Neuron (in vitro differentiated cells): ENCODE data around the gene ALOX15B.

Source experiments
- H2AFZ ChIP-seq: one replicate; pipeline ENCODE4 v1.6.1; 2013; ENCODE audit warnings: low read depth, mild to moderate bottlenecking, inconsistent platforms, low read length, moderate library complexity
- H3K27me3 ChIP-seq: one replicate; pipeline ENCODE4 v1.6.1; 2013; ENCODE audit warnings: low read length; ENCODE audit not compliant: insufficient read depth
- H3K36me3 ChIP-seq: one replicate; pipeline ENCODE4 v1.6.1; 2013; ENCODE audit warnings: low read length; ENCODE audit not compliant: insufficient read depth
- H3K4me1 ChIP-seq: one replicate; pipeline ENCODE4 v1.6.1; 2013; ENCODE audit warnings: low read length; ENCODE audit not compliant: insufficient read depth
- H3K4me3 ChIP-seq: 2 replicates; pipeline ENCODE4 v1.5.1; 2013; ENCODE audit warnings: mild to moderate bottlenecking, low read length, moderate library complexity
- H3K9me3 ChIP-seq: one replicate; pipeline ENCODE4 v1.6.1; 2013; ENCODE audit warnings: low read length

The ALOX15B gene, protein sequence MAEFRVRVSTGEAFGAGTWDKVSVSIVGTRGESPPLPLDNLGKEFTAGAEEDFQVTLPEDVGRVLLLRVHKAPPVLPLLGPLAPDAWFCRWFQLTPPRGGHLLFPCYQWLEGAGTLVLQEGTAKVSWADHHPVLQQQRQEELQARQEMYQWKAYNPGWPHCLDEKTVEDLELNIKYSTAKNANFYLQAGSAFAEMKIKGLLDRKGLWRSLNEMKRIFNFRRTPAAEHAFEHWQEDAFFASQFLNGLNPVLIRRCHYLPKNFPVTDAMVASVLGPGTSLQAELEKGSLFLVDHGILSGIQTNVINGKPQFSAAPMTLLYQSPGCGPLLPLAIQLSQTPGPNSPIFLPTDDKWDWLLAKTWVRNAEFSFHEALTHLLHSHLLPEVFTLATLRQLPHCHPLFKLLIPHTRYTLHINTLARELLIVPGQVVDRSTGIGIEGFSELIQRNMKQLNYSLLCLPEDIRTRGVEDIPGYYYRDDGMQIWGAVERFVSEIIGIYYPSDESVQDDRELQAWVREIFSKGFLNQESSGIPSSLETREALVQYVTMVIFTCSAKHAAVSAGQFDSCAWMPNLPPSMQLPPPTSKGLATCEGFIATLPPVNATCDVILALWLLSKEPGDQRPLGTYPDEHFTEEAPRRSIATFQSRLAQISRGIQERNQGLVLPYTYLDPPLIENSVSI

DNA sequence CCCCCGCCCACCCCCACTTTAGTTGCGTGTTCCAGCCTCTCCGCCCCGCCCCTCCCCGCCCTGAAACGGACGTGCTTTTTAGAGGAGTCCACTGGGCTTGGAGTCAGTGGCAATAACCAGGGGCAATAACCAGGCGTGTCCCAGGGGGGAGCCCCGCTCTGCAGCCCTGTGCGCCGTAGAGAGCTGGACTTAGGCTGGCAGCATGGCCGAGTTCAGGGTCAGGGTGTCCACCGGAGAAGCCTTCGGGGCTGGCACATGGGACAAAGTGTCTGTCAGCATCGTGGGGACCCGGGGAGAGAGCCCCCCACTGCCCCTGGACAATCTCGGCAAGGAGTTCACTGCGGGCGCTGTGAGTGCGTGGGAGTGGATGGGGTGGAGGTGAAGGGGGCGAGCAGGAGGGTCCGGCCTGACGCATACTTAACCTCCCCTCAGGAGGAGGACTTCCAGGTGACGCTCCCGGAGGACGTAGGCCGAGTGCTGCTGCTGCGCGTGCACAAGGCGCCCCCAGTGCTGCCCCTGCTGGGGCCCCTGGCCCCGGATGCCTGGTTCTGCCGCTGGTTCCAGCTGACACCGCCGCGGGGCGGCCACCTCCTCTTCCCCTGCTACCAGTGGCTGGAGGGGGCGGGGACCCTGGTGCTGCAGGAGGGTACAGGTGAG, at the start of gene ALOX15B:
Gene ALOX15B (plus strand): TSS at position 106 of the 657 bp plus-strand sequence. CDS start 97 bp downstream, at position 203.
- Histone ChIP-seq H3K27me3 (no peaks in the 10 kb centered on the region), H3K4me3 (no peak within 1 kb of the TSS), H3K36me3 (no peaks in the 10 kb centered on the region)

DNA sequence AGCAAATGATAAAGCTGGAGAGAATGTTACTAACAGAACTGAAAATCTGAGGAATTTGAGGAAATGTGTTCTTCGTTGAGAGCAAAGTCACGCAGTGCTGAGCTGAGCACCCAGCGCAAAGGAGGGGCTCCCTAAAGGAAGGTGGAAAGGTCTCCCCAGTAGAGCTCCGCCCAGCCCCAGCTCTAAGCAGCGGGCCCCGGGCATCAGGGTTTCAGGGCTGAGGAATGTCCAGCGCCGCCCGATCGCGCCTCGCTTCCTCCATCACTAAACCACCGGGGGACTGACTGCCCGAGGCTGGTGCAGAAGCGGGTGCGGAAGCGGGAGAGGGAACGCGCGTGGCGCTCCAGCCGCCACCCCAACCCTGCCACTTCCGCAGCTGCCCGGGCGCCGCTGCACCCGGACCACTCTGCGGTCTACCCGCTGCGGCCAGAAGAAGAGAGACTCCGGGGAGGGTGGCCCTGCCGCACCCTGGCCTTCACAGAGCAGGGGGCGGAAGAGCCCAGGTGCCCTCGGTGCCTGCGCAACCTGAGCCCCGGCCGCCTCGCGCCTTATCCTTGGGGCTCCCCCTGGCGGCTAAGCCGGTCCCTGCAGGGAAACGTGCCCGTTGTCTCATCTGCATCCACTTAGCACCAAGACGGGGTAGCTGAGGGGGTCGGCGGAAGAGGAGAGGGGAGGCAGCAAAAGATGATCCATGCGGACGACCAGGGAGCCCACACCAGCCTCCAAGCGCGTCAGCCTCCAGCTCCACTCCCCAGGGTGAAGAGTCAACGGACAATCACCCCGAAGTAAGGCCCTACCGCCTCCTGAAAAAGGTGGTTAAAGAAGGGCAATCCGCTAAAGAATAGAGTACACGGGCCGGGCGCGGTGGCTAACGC, 48.8 kb upstream of the ALOX15B start:
- Histone ChIP-seq H3K36me3 (no peaks in the 10 kb centered on the region), H3K4me1 (no peaks in the 10 kb centered on the region), H3K9me3 (no peaks in the 10 kb centered on the region), H2AFZ (peak overlapping the region; percentile 71), H3K4me3 (peak overlapping the region; percentile 31), H3K27me3 (peaks cover 6% of the 10 kb centered on the region)

More for the DNA sequence above, at the start of gene ALOX15B:
- Histone ChIP-seq H3K9me3 (no peaks in the 10 kb centered on the region), H2AFZ (no peak within 1 kb of the TSS), H3K4me1 (no peaks in the 10 kb centered on the region)

DNA sequence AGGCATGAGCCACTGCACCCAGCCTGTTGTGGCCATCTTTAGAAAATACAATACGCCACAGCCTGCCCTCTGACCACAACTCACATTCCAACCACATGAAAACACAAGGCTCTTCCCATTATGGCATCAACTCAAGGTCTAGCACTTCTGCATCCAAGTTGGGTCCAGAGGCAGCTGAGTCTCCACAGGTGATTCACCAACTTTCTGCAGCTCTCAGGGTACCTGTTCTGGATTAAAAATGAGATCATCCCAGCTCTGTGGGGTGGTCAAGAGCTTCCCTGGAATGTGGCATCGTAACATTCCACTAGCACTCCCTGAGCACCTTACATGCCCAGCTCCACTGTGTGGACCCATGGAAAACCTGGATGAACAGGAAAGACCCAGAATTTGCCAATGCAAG, 46.3 kb upstream of the ALOX15B start:
- Histone ChIP-seq H3K4me1 (no peaks in the 10 kb centered on the region), H2AFZ (no peak overlapping the region), H3K4me3 (no peak overlapping the region), H3K9me3 (no peaks in the 10 kb centered on the region), H3K27me3 (peaks cover 10% of the 10 kb centered on the region), H3K36me3 (no peaks in the 10 kb centered on the region)

DNA sequence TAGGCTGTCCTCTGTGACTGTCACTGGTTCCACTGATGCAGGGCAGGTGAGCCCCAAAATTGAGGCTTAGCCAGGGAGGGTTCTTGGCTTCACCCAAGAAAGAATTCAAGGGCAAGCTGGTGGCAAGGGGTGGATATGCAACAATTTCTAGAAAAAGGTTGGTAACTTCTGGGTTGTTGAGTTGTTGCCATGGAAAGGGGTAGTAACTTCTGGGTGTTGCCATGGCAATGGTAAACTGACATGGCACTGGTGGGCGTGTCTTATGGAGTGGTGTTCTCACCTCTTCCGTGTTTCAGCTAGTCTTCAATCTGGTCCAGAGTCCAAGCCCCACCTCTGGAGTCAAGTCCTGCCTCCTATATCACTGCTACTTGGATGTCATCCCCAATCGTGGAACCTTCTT, 45.9 kb upstream of the ALOX15B start:
- Histone ChIP-seq H3K4me1 (no peaks in the 10 kb centered on the region), H3K36me3 (no peaks in the 10 kb centered on the region), H3K9me3 (no peaks in the 10 kb centered on the region), H2AFZ (no peak overlapping the region), H3K27me3 (peaks cover 10% of the 10 kb centered on the region), H3K4me3 (no peak overlapping the region)

DNA sequence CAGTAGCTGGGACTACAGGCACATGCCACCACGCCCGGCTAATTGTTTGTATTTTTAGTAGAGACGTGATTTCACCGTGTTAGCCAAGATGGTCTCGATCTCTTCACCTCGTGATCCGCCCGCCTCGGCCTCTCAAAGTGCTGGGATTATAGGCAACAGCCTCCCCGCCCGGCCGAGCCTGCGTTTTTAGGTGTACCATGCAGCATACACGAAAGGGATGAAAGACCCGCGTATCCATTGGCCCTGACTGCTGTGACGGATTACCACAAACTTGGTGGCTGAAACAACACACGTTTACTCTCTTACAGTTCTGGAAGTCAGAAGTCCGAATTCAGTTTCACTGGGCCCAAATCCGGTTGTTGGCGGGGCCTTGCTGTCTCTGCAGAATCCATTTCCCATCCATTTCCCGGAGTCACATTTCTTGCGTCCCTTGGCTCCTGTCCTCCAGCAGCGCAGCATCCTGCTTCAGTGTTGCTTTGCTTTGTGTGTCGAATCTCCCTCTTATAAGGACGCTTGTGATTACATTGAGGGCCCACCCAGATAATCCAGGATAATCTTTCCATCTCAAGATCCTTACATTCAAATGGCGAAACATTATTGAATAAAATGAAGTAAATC, 44.8 kb upstream of the ALOX15B start:
- Histone ChIP-seq H3K4me1 (no peaks in the 10 kb centered on the region), H2AFZ (no peak overlapping the region), H3K27me3 (peaks cover 10% of the 10 kb centered on the region), H3K9me3 (no peaks in the 10 kb centered on the region), H3K36me3 (no peaks in the 10 kb centered on the region), H3K4me3 (no peak overlapping the region)

DNA sequence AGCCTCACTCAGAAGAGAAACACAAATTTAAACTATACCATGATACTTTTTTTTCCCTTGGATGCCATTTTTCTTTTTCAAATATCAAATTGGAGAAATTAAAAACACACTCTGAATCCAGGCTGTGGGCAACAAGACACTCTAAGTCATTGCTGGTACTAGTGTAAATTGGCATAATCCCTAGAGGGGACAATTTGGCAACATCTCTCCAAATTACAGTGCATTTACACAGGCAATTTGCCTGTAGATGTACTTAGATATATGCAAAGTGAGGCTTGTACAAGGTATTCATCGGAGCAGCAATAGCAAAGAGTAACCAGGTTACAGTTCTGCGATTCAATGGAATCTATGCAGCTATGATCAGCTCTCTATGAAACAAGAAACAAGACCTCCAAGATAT, 43.1 kb upstream of the ALOX15B start:
- no peak overlapping the region for H2AFZ ChIP-seq
- H3K4me3 ChIP-seq, result no peak overlapping the region
- H3K27me3 ChIP-seq, result peaks cover 15% of the 10 kb centered on the region
- no peaks in the 10 kb centered on the region for H3K4me1 ChIP-seq
- H3K36me3 ChIP-seq, result no peaks in the 10 kb centered on the region
- no peaks in the 10 kb centered on the region for H3K9me3 ChIP-seq

DNA sequence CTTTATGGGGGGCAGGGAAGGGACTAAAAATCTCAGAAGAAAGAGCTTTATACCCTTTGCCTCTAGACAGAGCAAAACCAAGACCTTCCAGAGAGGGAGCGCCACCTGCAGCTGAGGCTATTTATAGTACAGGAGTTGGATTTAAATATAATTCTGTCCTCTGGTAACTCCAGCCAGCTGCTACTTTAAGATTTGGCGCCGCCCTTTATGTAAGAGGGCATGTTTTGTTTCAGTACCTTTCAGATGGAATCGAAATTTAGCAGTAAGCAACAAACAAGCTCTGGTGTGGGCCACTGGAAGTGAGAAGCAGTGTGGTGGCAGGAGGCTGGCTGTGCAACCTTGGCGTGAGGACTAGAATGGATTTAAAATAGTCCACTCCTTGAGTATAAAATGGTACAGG, 41.7 kb upstream of the ALOX15B start:
- H3K4me3 ChIP-seq, result no peak overlapping the region
- no peaks in the 10 kb centered on the region for H3K36me3 ChIP-seq
- H2AFZ ChIP-seq, result no peak overlapping the region
- H3K27me3 ChIP-seq, result peaks cover 26% of the 10 kb centered on the region
- peaks cover 3% of the 10 kb centered on the region for H3K9me3 ChIP-seq
- H3K4me1 ChIP-seq, result no peaks in the 10 kb centered on the region

DNA sequence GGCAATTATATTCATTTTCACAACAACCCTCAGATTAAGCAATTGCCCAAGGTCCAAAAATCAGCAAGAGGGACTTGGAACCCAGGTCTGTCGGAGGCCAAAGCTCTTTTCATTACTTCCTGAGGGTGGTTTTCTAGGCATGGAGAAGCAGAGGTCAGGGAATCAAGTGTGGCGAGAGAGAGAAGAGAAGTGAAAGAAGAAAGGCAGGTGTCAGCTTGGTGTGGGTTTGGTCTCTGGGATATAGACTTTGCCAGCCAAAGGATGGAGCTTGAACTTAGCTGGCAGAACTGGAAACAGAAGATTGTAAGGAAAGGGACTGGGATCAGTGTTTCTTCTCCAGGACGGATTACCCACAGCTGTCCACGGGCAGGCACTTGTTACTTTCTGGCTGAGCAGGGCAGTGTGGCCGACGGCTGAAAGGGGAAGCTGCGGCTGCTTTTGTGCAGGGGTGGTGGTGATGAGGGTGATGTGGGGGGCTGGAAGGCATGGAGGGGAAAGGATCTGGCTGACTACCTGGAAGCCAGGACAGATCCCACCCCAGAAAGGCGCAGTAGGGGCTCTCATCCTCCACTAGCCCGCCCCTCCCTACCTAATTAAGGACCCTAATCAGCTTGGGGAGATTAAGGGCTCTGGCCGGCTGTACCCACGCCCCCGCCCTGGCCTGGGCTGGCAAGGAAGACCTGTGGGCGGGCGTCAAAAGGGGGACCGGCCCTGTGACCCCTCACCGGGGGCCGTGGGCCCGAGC, 36.7 kb upstream of the ALOX15B start, which contains the start of gene GUCY2D:
Gene GUCY2D (plus strand): TSS at position 640 of the 745 bp plus-strand sequence. CDS start 433 bp downstream, outside the sequence.
- H3K4me1 ChIP-seq, result no peaks in the 10 kb centered on the region
- no peak within 1 kb of the TSS for H3K4me3 ChIP-seq
- H3K27me3 ChIP-seq, result peaks cover 61% of the 10 kb centered on the region
- no peak within 1 kb of the TSS for H2AFZ ChIP-seq
- H3K36me3 ChIP-seq, result no peaks in the 10 kb centered on the region
- peaks cover 9% of the 10 kb centered on the region for H3K9me3 ChIP-seq

DNA sequence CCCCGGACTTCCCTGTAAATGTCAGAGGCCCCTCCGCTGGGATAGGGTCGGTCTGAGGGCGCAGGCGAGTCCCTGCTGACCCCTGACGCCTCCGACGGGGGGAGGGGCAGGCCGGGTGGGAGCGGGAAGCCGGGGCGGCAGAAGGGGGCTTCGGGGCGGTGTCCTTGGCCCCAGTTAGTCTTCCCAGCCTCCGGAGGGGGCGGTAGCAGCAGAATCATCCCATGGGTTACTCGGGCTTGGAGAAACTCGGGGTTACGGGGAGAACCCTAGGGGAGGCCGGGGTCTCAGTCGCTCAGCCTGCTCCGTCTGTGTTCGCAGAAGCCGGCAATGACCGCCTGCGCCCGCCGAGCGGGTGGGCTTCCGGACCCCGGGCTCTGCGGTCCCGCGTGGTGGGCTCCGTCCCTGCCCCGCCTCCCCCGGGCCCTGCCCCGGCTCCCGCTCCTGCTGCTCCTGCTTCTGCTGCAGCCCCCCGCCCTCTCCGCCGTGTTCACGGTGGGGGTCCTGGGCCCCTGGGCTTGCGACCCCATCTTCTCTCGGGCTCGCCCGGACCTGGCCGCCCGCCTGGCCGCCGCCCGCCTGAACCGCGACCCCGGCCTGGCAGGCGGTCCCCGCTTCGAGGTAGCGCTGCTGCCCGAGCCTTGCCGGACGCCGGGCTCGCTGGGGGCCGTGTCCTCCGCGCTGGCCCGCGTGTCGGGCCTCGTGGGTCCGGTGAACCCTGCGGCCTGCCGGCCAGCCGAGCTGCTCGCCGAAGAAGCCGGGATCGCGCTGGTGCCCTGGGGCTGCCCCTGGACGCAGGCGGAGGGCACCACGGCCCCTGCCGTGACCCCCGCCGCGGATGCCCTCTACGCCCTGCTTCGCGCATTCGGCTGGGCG, 35.9 kb upstream of the ALOX15B start:
- H3K9me3 ChIP-seq, result peaks cover 9% of the 10 kb centered on the region
- no peak overlapping the region for H3K4me3 ChIP-seq
- no peaks in the 10 kb centered on the region for H3K36me3 ChIP-seq

DNA sequence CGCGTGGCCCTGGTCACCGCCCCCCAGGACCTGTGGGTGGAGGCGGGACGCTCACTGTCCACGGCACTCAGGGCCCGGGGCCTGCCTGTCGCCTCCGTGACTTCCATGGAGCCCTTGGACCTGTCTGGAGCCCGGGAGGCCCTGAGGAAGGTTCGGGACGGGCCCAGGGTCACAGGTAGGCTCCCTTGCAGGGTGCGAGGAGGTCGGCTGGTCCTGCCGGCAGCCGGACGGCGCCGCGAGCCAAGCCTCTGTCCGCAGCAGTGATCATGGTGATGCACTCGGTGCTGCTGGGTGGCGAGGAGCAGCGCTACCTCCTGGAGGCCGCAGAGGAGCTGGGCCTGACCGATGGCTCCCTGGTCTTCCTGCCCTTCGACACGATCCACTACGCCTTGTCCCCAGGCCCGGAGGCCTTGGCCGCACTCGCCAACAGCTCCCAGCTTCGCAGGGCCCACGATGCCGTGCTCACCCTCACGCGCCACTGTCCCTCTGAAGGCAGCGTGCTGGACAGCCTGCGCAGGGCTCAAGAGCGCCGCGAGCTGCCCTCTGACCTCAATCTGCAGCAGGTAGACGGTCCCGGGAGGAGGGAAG, 35.2 kb upstream of the ALOX15B start:
- peaks cover 9% of the 10 kb centered on the region for H3K9me3 ChIP-seq
- H2AFZ ChIP-seq, result no peak overlapping the region
- no peak overlapping the region for H3K4me3 ChIP-seq
- H3K27me3 ChIP-seq, result peaks cover 69% of the 10 kb centered on the region
- no peaks in the 10 kb centered on the region for H3K36me3 ChIP-seq
- H3K4me1 ChIP-seq, result no peaks in the 10 kb centered on the region

More for the DNA sequence above, 35.9 kb upstream of the ALOX15B start:
- Histone ChIP-seq H2AFZ (no peak overlapping the region), H3K27me3 (peaks cover 69% of the 10 kb centered on the region), H3K4me1 (no peaks in the 10 kb centered on the region)

DNA sequence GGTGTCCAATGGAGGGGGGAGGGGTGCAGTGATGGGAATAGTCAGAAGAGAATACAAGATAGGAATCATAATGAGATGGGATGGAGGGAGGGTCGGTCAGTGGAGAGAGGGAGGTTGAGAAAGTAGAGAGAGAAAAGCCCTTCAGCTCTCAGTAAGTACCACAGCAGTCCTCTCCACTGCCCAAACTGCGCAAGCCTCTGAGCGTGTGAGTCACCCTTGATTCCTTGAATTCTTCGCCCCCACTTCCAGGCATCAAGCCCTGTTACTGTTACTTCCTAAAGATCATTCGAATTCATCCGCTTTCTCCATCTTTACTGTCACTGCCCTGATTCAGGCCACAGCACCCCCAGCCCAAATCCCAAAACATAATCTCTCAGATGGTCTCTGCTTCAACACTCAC, 34.0 kb upstream of the ALOX15B start:
- Histone ChIP-seq H2AFZ (no peak overlapping the region), H3K4me3 (no peak overlapping the region), H3K36me3 (no peaks in the 10 kb centered on the region), H3K4me1 (no peaks in the 10 kb centered on the region), H3K27me3 (peaks cover 66% of the 10 kb centered on the region), H3K9me3 (peaks cover 9% of the 10 kb centered on the region)
